K562 (cell line): ENCODE data around the gene FN1. TPM values are rescaled to one million over a fixed set of nuclear protein-coding genes. Genes with fewer than 3 reads are reported as not detected.

Experiments used
- ATAC-seq: fragments of 200-7000 bp; cut with Tn5 transposase; 3 replicates; pipeline ENCODE4 v1.9.1; 2020; ENCODE audit warnings: moderate library complexity
- BruUV-seq: library from RNA; stranded (reverse); fragments of 400-500 nt; replicated peaks from 2 replicates; lab custom pipeline; 2021; lab: Mats Ljungman, UMichigan
- CTCF ChIA-PET: fragments of 300-600 bp; formaldehyde crosslinking; extraction: SDS; loops from one replicate; lab custom pipeline; 2021; ENCODE audit warnings: low intra/inter-chr PET ratio; lab: Yijun Ruan, JAX
- POLR2A ChIA-PET: fragments of 300-600, 350-650 bp; sonication (Branson Sonifier 250); formaldehyde crosslinking; extraction: SDS; loops from one replicate; lab custom pipeline; 2021; ENCODE audit warnings: antibody characterized with exemption, inconsistent platforms; lab: Yijun Ruan, JAX
- DNase-seq, 4 experiments: peaks; one replicate each; pipeline versions ENCODE4 v3.0.0 to v3.0.0-alpha.2; 2011 to 2018; ENCODE audit warnings: low spot score in 3 of 4, mixed read lengths in 3 of 4; ENCODE audit errors: extremely low read depth in 1 of 4
- FAIRE-seq: peaks from 2 replicates; lab custom pipeline; 2011; peaks lifted over from hg19 to GRCh38; lab: Jason Lieb, UNC
- H2AFZ ChIP-seq: 2 replicates; pipeline ENCODE4 v1.6.0; 2011; ENCODE audit warnings: low read depth, low read length, control low read depth, inconsistent platforms
- H3K27ac ChIP-seq: fragments of 200-600 bp; 3 replicates; pipeline ENCODE4 v1.8.0; 2011; ENCODE audit warnings: low read depth, mild to moderate bottlenecking, control low read depth, inconsistent platforms, low read length, moderate library complexity, mixed read lengths; ENCODE audit errors: extremely low read depth
- H3K27me3 ChIP-seq, 2 experiments: fragments of 300-600 bp in 1 of 2; 2 replicates in 1 of 2; 3 replicates in 1 of 2; pipeline versions ENCODE4 v1.6.0 to v1.8.0; 2011; ENCODE audit warnings: inconsistent platforms in 2 of 2, low read length in 2 of 2, mild to moderate bottlenecking in 1 of 2, mixed read lengths in 1 of 2, moderate library complexity in 1 of 2; ENCODE audit not compliant: control insufficient read depth in 2 of 2, insufficient read depth in 2 of 2
- H3K36me3 ChIP-seq: fragments of 300-600 bp; 3 replicates; pipeline ENCODE4 v1.8.0; 2011; ENCODE audit warnings: mild to moderate bottlenecking, low read length, inconsistent platforms; ENCODE audit not compliant: control insufficient read depth, insufficient read depth
- H3K4me1 ChIP-seq, 2 experiments: fragments of 200-600 bp in 1 of 2; replicated peaks in 1 of 2; 2 replicates in 1 of 2; 3 replicates in 1 of 2; pipeline versions ENCODE4 v1.5.1 to v1.8.0; 2011; ENCODE audit warnings: inconsistent platforms in 2 of 2, low read length in 2 of 2, mild to moderate bottlenecking in 1 of 2, mixed read lengths in 1 of 2, moderate library complexity in 1 of 2; ENCODE audit not compliant: control insufficient read depth in 2 of 2, insufficient read depth in 2 of 2
- H3K4me2 ChIP-seq: 2 replicates; pipeline ENCODE4 v1.6.1; 2011; ENCODE audit warnings: low read length, control low read depth, inconsistent platforms, mixed read lengths; ENCODE audit not compliant: insufficient read depth
- H3K4me3 ChIP-seq: fragments of 200-600 bp; sonication (generic), shearing (Covaris generic); 2 replicates; pipeline ENCODE4 v1.5.1; 2016; ENCODE audit warnings: control low read depth, inconsistent platforms
- H3K79me2 ChIP-seq: fragments of 200-600 bp; 3 replicates; pipeline ENCODE4 v1.8.0; 2011; ENCODE audit warnings: low read length, inconsistent platforms; ENCODE audit not compliant: control insufficient read depth, insufficient read depth
- H3K9ac ChIP-seq, 2 experiments: 2 replicates each; pipeline versions ENCODE4 v1.6.0 to v1.6.1; 2011; ENCODE audit warnings: low read depth in 2 of 2, low read length in 2 of 2, control low read depth in 1 of 2, inconsistent platforms in 1 of 2, mild to moderate bottlenecking in 1 of 2, mixed read lengths in 1 of 2; ENCODE audit not compliant: insufficient read depth in 1 of 2
- H3K9me1 ChIP-seq: one replicate; pipeline ENCODE4 v1.6.0; 2011; ENCODE audit warnings: inconsistent platforms, mild to moderate bottlenecking, low read length, moderate library complexity; ENCODE audit not compliant: control insufficient read depth, insufficient read depth
- H3K9me3 ChIP-seq: replicated peaks from 2 replicates; pipeline ENCODE4 v1.5.1; 2011; ENCODE audit warnings: low read depth, low read length, inconsistent platforms; ENCODE audit not compliant: control insufficient read depth, insufficient read depth
- H4K20me1 ChIP-seq: replicated peaks from 2 replicates; pipeline ENCODE4 v1.6.1; 2011; ENCODE audit warnings: low read length, inconsistent platforms, mixed read lengths; ENCODE audit not compliant: control insufficient read depth, insufficient read depth
- KLF1 ChIP-seq: fragments of 450-650 bp; IDR thresholded peaks from 2 replicates; pipeline ENCODE4 v1.6.1; 2016; ENCODE audit warnings: missing genetic modification characterization, missing compliant biosample characterization
- MEF2D ChIP-seq: conservative IDR thresholded peaks from 2 replicates; pipeline ENCODE4 v1.6.1; 2016; ENCODE audit warnings: low read depth, missing genetic modification characterization, missing compliant biosample characterization
- RBM25 ChIP-seq: fragments of 200-400 bp; formaldehyde crosslinking; IDR thresholded peaks from 2 replicates; pipeline ENCODE4 v1.6.1; 2018; ENCODE audit warnings: low read length, low read depth, moderate library complexity; ENCODE audit not compliant: severe bottlenecking
- XRCC3 ChIP-seq: fragments of 450-650 bp; IDR thresholded peaks from 2 replicates; pipeline ENCODE4 v1.6.1; 2017; ENCODE audit warnings: mild to moderate bottlenecking, moderate library complexity
- ZBTB2 ChIP-seq: fragments of 450-650 bp; IDR thresholded peaks from 2 replicates; pipeline ENCODE4 v1.6.1; 2016; ENCODE audit warnings: antibody characterized with exemption
- ZNF143 ChIP-seq: sonication (generic); formaldehyde crosslinking; IDR thresholded peaks from 2 replicates; pipeline ENCODE4 v1.9.0; 2022; ENCODE audit warnings: mild to moderate bottlenecking, missing genetic modification reagents
- WGBS: fragments of 100-300 bp; shearing (Covaris generic); methylation state at CpG from one replicate; pipeline ENCODE4 v1.1.6; 2016; ENCODE audit warnings: low coverage, mixed read lengths; ENCODE audit not compliant: insufficient coverage; ENCODE audit errors: missing lambda C conversion rate; 5-methylcytosine and 5-hydroxymethylcytosine counted together
- in situ Hi-C: fragments of 300-500 bp; cut with MboI; formaldehyde crosslinking; loops from 4 replicates; pipeline ENCODE4 v1.15.0; 2018; ENCODE audit warnings: inconsistent platforms, mixed read lengths
- intact Hi-C: fragments of 100-400 bp; cut with micrococcal nuclease; formaldehyde crosslinking; loops from 2 replicates; pipeline ENCODE4 v1.14.2; 2022
- polyA plus RNA-seq, 8 experiments: library from polyadenylated mRNA; depleted of rRNA in 4 of 8; stranded (reverse) in 5 of 8; unstranded in 3 of 8; fragments of >200 nt; fragmentation: Nextera tagmentation in 2 of 8; fragmentation: Illumina TruSeq in 1 of 8; extraction: Ambion mirVana in 2 of 8; extraction: Trizol in 1 of 8; gene quantifications; 2 replicates each; pipeline versions ENCODE4 v1.2.1 to v1.2.3, GENCODE V29; 2011 to 2014; ENCODE audit warnings: inconsistent platforms in 1 of 8, missing spikeins in 1 of 8
- total RNA-seq, 7 experiments: library from RNA; depleted of rRNA in 6 of 7; stranded (reverse); fragments of >200 nt in 6 of 7; fragmentation: Illumina TruSeq in 2 of 7; extraction: Trizol in 2 of 7; gene quantifications; 2 replicates each; pipeline versions ENCODE4 v1.2.1 to v1.2.3, GENCODE V29; 2011 to 2021; ENCODE audit warnings: low replicate concordance in 1 of 7

The FN1 gene
- total and polyA plus RNA-seq, 9 of the 15 experiments (the other 6 are each of a cell fraction or from before 2014, with no cell fraction given): 7.4 to 19.1 (median 11.2) TPM

GRCh38 chr2:215358891-215359575 lies 76.8 kb downstream of the FN1 start:
- in situ Hi-C loops (no loop called here), intact Hi-C loops (loop anchor here (10.0 kb wide), 1 partner anchor 576 kb away; no protein-coding TSS in a partner anchor)
- WGBS: 90% methylated on average over 10 of the region's 15 CpGs
- FAIRE-seq (no peak), ATAC-seq (no peak), DNase-seq (no peak)
- Histone ChIP-seq H3K4me1 (peaks cover 0 to 6% of the 10 kb centered on the region in 2 experiments; a peak in 3 of 5 replicates), H3K9me1 (no peaks in the 10 kb centered on the region), H3K27ac (no peak overlapping the region), H3K9ac (no peak overlapping the region), H3K36me3 (peaks cover 14% of the 10 kb centered on the region; the same call in 1 of the 3 replicates), H2AFZ (no peak overlapping the region), H3K9me3 (no peaks in the 10 kb centered on the region), H3K4me3 (no peak overlapping the region), H3K79me2 (no peaks in the 10 kb centered on the region), H4K20me1 (no peaks in the 10 kb centered on the region), H3K27me3 (no peaks in the 10 kb centered on the region), H3K4me2 (no peak overlapping the region)
- POLR2A ChIA-PET: interaction anchor here (1.2 kb wide), 1 partner anchor 20 kb away, joined by 5 read pairs; no protein-coding TSS in a partner anchor
- TF ChIP-seq MEF2D (tag) (no peak), KLF1 (tag) (no peak), XRCC3 (no peak), RBM25 (no peak), ZNF143 (CRISPR knock-in tag) (no peak), ZBTB2 (no peak)
- CTCF ChIA-PET: no interaction called here
- BruUV-seq: no TSS peak
